ENCODE measurements around the gene CTSC. TPM values are rescaled to one million over a fixed set of nuclear protein-coding genes. Genes with fewer than 3 reads are reported as not detected.

CTSC gene
- total RNA-seq, 1 experiment from 2014 or later: 38.0 TPM

GRCh38 chr11:88383447-88383846 is 45.9 kb upstream of the CTSC start:
- intact Hi-C loops (cut with micrococcal nuclease): no loop called here
- no peak for ATAC-seq
- Histone ChIP-seq H3K9me2 (ENCODE audit: insufficient read depth) (no peaks in the 10 kb centered on the region), H3K79me2 (ENCODE audit: insufficient read depth, low read length) (no peaks in the 10 kb centered on the region), H3K4me1 (ENCODE audit: control insufficient read depth in 1 of 2, insufficient read depth in 2 of 2, low read length in 2 of 2) (peaks cover 4 to 9% of the 10 kb centered on the region in 2 experiments), H3K4me2 (ENCODE audit: low read length) (no peak overlapping the region), H3K36me3 (ENCODE audit: control insufficient read depth in 1 of 2, insufficient read depth in 2 of 2, low read length in 2 of 2) (no peaks in the 10 kb centered on the region), H3K9me3 (ENCODE audit: control insufficient read depth in 1 of 2, insufficient read depth in 1 of 2, low read depth in 1 of 2, low read length in 2 of 2) (no peaks in the 10 kb centered on the region), H4K20me1 (ENCODE audit: insufficient read depth) (no peaks in the 10 kb centered on the region), H3K9ac (ENCODE audit: low read length) (no peak overlapping the region), H3K27ac (ENCODE audit: low read depth, low read length) (no peak overlapping the region), H3K4me3 (replicated peaks in 1 of 2; ENCODE audit: low read depth in 1 of 2, low read length in 2 of 2) (no peak overlapping the region), H3K27me3 (ENCODE audit: insufficient read depth, low read length) (no peaks in the 10 kb centered on the region), H2AFZ (ENCODE audit: low read depth, low read length, poor library complexity, severe bottlenecking) (no peak overlapping the region)
- TF ChIP-seq ZFX (IDR thresholded peaks at IDR 0.05) (no peak), POLR2A (IDR thresholded peaks at IDR 0.05; ENCODE audit: borderline replicate concordance, extremely low read depth, insufficient read depth, insufficient read length) (no peak), REST (IDR thresholded peaks at IDR 0.05; ENCODE audit: low read depth) (no peak), ZNF274 (IDR thresholded peaks at IDR 0.05; ENCODE audit: low read depth, low read length) (no peak), TCF7L2 (IDR thresholded peaks at IDR 0.05; ENCODE audit: borderline replicate concordance, extremely low read depth, insufficient read depth, insufficient read length) (no peak), YY1 (IDR thresholded peaks at IDR 0.05; ENCODE audit: extremely low read depth, insufficient replicate concordance, low read depth, low read length) (no peak), CBX3 (IDR thresholded peaks at IDR 0.05; ENCODE audit: low read depth) (no peak), JUND (IDR thresholded peaks at IDR 0.05) (no peak), EZH2 (IDR thresholded peaks at IDR 0.05) (no peak), EGR1 (IDR thresholded peaks at IDR 0.05; ENCODE audit: low read depth) (no peak), ZBTB33 (IDR thresholded peaks at IDR 0.05; ENCODE audit: extremely low read depth, insufficient replicate concordance, low read length) (no peak), RAD21 (IDR thresholded peaks at IDR 0.05; ENCODE audit: low read depth) (no peak), POLR2AphosphoS5 (IDR thresholded peaks at IDR 0.05; ENCODE audit: low read depth, low read length) (no peak)
- ChIA-PET RAD21 (ENCODE audit: low non-redundant PET in 1 of 2, low total read pairs in 2 of 2, uncharacterized antibody in 2 of 2, unreplicated experiment in 2 of 2) (no interaction called here), POLR2A (no interaction called here), CTCF (no interaction called here)
- no TSS peak for BruUV-seq (replicated peaks)
- no peak for DNase-seq (ENCODE audit: low read depth, low spot score)

All from HCT116 (cell line).